Stimulated activated CD4-positive, alpha-beta T cell treated with anti-CD3 and anti-CD28 coated beads, Interleukin-2, amount 100 ng/mL, for 48 hours (primary cell): Measurements from ENCODE around the gene C4B.
A peak's percentile ranks its signal among the peaks of the same experiment; 100 is the strongest.
"Not testable (repeated sequence)": the region's sequence is repeated elsewhere in the genome, so short reads cannot be mapped to it uniquely, and the experiment has no call there.

Source experiments
- DNase-seq, 2 donors: peaks; one replicate each; pipeline ENCODE4 v3.0.0-alpha.2; 2020

Gene C4B

DNA sequence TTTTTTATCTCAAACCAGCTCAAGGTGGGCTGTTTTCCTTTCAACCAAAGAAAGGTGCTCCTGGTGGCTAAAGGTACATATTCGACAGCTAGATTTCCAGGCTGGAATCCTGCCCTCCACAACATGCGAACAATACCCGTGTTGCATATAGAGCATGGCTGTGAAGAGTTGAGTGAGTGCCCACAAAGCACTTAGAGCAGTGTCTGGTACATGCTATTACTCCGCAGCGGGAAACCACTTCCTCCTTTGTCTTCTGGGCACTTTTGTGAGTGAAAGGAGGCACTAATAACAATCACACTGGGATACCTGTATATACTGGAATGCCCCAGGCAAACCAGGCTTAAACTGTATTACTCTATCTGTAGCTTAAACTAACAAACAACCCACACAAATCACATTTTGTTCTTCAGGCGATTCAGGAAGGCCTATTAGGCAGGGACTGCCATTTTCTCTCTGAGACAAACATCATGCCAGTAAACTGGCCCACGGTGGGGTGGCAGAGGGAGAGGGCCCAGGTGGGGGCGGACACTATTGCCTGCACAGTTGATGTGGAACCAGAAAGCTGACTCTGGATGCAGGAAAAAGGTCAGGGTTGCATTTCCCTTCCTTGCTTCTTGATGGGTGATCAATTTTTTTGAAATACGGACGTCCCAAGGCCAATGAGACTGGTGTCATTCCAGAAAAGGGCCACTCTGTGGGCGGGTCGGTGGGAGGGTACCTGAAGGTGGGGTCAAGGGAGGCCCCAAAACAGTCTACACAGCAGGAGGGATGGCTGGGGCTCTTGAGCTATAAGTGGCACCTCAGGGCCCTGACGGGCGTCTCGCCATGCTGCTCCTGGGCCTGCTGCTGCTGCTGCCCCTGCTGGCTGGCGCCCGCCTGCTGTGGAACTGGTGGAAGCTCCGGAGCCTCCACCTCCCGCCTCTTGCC, 23.3 kb downstream of the C4B start, which contains the start of gene CYP21A2:
TSS of gene CYP21A2 (plus strand) at position 818 of the 927 bp plus-strand sequence. CDS start at position 826, 8 bp downstream.
- DNase-seq = not testable (repeated sequence)

DNA sequence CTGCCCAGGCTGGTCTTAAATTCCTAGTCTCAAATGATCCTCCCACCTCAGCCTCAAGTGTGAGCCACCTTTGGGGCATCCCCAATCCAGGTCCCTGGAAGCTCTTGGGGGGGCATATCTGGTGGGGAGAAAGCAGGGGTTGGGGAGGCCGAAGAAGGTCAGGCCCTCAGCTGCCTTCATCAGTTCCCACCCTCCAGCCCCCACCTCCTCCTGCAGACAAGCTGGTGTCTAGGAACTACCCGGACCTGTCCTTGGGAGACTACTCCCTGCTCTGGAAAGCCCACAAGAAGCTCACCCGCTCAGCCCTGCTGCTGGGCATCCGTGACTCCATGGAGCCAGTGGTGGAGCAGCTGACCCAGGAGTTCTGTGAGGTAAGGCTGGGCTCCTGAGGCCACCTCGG, 24.3 kb downstream of the C4B start:
- DNase-seq = not testable (repeated sequence)

DNA sequence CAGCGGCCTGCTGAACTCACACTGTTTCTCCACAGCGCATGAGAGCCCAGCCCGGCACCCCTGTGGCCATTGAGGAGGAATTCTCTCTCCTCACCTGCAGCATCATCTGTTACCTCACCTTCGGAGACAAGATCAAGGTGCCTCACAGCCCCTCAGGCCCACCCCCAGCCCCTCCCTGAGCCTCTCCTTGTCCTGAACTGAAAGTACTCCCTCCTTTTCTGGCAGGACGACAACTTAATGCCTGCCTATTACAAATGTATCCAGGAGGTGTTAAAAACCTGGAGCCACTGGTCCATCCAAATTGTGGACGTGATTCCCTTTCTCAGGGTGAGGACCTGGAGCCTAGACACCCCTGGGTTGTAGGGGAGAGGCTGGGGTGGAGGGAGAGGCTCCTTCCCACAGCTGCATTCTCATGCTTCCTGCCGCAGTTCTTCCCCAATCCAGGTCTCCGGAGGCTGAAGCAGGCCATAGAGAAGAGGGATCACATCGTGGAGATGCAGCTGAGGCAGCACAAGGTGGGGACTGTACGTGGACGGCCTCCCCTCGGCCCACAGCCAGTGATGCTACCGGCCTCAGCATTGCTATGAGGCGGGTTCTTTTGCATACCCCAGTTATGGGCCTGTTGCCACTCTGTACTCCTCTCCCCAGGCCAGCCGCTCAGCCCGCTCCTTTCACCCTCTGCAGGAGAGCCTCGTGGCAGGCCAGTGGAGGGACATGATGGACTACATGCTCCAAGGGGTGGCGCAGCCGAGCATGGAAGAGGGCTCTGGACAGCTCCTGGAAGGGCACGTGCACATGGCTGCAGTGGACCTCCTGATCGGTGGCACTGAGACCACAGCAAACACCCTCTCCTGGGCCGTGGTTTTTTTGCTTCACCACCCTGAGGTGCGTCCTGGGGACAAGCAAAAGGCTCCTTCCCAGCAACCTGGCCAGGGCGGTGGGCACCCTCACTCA, 25.0 kb downstream of the C4B start:
- not testable (repeated sequence) for DNase-seq

DNA sequence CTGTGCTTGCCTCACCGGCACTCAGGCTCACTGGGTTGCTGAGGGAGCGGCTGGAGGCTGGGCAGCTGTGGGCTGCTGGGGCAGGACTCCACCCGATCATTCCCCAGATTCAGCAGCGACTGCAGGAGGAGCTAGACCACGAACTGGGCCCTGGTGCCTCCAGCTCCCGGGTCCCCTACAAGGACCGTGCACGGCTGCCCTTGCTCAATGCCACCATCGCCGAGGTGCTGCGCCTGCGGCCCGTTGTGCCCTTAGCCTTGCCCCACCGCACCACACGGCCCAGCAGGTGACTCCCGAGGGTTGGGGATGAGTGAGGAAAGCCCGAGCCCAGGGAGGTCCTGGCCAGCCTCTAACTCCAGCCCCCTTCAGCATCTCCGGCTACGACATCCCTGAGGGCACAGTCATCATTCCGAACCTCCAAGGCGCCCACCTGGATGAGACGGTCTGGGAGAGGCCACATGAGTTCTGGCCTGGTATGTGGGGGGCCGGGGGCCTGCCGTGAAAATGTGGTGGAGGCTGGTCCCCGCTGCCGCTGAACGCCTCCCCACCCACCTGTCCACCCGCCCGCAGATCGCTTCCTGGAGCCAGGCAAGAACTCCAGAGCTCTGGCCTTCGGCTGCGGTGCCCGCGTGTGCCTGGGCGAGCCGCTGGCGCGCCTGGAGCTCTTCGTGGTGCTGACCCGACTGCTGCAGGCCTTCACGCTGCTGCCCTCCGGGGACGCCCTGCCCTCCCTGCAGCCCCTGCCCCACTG, 25.9 kb downstream of the C4B start:
- DNase-seq = not testable (repeated sequence)

DNA sequence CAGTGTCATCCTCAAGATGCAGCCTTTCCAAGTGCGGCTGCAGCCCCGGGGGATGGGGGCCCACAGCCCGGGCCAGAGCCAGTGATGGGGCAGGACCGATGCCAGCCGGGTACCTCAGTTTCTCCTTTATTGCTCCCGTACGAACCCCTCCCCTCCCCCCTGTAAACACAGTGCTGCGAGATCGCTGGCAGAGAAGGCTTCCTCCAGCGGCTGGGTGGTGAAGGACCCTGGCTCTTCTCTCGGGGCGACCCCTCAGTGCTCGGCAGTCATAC, 26.4 kb downstream of the C4B start:
- not testable (repeated sequence) for DNase-seq

DNA sequence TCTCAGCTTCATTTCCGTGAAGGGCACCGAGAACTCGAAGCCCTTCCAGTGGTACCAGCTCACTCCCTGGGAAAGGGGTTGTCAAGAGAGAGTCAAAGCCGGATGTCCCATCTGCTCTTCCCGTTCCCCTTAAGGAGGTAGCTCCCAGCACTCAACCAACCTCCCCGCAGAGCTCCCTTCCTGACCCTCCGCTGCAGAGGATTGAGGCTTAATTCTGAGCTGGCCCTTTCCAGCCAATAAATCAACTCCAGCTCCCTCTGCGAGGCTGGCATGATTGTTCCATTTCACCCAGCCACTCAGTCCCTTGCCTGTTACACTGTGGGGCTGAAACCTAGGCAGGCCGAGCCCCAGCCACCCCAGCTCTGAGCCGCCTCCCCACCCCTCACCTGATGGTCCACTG, 26.8 kb downstream of the C4B start:
- not testable (repeated sequence) for DNase-seq

DNA sequence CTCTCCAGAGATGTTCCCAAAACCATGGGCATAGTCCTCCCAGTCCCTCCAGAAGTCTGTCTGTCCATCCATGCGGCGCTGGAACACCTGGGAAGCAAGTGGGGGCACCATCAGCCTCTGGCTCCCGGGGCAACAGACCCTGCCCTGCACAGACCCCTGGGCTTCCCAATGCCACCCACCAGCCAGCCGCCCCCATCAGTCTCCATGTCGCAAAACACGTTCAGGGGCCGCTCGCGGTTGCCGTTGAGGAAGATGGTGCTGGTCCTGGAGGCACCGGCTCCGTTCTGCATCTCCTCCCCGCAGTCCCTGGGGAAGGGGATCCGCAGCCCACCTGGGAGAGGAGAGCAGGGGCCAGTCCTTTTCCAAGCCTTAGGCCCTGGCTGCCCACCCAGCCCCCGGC, 27.7 kb downstream of the C4B start:
- DNase-seq = not testable (repeated sequence)

DNA sequence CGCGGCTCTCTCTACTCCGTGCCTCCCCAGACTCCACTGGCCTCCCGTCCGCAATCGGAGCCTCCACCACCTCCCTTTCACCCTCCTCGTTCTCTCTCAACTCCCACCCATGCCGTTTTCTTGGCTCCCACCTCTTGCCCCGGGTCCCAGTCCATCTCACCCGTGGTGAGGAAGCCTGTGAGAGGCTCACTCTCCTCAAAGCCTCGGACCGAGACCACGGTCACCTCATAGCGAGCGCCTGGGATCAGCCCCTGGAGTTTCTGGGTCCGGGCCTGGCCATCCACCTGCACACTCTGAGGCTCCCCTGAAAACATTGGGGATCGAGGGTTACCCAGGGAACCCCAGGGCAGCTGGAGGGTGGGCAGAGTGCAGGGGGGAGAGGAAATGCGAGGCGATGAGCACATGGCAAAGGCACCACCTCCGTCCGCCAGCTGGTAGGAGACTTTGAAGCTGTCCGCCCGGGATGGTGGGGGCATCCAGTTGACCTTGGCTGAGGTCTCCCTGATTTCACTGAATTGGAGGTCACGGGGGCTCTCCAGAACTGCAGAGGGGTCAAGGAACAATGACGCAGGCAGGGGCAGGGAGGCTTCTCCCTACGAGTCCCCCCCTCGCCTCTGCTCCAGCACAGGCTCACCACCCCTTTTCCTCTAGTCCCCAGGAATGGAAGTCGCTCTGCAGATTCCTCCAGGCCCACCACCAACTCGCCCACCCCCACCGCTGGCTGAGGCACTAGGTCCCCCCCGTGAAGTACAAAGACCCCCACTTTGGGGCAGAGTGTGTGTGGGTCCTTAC, 29.2 kb downstream of the C4B start:
- not testable (repeated sequence) for DNase-seq

DNA sequence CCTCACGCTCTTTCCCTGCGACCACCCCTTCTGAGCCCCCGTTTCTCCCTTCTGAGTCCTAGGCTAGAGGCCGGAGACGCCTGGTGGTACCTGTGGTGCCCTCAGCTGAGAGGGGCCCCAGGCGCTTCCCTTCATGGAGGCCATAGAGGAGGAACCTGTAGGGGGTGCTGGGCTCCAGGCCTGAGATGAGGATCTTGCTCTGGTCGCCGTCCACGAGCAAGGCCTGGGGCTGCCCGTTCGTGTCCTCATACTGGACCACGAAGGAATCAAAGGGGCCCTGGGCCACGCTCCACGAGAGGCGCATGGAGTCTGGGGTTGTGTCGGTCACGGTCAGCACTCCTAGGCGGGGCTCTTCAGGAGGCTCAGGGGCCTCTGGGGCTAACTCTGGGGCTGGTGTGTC, 30.3 kb downstream of the C4B start:
- not testable (repeated sequence) for DNase-seq

DNA sequence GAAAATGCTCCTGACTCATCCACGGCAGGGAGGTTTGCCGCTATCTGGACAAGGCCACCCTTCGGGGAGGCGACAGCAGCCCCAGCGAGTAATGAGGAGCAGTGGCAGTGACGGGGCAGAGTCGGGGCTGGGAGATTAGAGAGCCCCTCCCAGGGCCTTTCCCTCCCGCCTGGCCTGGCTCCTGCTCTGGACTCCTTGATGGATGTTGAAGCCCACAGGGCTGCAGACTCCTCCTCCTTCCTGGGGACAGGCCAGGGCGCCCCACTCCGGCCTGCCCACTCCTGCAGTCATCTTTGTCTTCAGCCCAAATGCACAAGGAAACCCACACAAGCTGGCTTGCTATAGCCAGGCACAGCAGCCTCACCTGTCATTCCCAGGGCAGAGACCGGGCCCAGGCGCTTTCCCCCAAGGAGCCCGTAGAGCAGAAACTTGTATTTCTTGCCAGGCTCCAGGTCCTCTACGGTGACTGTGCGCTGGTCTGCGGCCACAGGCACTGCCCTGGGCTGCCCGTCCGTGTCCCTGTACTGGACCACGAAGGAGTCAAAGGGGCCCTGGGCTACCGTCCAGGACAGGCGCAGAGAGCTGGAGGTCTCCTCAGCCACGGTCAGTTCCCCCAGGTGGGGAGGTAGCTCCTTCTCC, 31.3 kb downstream of the C4B start:
- no peak for DNase-seq

DNA sequence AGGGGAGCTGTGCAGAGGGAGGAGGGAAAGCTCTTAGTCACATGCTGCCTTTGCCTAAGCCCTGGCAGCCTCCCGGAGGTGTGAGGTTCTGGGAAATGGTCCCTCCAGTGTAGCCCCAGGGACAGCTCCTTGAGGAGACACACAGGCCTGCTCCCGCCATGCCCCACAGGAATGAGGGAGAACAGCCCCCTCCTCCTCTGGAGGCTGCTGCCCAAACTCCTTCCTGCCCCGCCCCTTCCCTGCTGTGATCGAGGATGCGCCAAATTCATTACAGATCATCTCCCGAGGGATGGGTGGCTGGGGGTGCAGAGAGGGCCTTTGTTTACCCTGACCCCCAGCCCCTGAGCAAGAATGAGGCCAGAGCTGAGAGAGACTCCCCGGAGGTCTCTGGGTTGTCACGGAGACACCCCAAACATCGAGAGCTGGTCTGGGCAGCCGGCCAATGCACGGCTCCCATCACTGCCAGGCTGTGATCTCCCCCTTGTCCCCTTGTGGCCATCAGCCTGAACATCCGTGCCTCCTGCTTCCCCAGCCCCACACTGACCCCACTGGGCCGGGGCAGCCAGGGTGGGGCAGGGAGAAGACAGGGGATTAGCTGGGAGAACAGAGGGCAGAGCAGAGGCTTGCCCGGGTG, 32.0 kb downstream of the C4B start:
- no peak for DNase-seq

DNA sequence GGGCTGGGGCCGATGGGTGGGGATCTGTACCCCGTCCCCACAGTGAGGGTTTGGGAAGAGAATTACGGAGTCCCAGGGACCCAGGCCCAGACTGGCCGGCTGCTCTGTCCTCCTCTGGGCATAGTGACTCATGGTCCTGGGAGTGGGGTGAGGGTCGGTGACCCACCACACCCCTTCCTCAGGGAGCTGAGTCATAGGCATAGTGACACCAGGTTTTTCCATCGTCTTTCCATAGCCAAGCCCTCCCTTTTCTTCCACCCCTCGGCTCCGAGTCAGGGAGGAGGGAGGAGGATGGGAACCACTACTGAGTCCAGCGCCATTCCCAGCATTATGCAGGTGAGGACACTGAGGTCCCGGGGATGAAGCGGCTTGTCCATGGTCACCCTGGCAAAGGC, 32.5 kb downstream of the C4B start:
- no peak for DNase-seq

DNA sequence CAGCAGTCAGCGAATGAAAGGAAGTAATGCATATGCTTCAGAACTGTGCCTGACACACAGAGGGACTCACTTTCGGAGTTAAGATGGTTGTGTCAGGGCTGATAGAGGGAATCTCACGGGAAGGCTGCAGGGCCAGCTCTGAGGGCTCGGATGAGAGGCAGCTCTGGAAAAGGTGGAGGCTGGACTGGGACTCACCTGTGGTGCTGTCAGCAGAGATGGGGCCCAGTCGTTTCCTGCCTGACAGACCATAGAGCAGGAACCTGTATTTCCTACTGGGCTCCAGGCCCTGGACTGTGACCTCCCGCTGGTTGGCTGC, 32.9 kb downstream of the C4B start:
- DNase-seq = no peak

DNA sequence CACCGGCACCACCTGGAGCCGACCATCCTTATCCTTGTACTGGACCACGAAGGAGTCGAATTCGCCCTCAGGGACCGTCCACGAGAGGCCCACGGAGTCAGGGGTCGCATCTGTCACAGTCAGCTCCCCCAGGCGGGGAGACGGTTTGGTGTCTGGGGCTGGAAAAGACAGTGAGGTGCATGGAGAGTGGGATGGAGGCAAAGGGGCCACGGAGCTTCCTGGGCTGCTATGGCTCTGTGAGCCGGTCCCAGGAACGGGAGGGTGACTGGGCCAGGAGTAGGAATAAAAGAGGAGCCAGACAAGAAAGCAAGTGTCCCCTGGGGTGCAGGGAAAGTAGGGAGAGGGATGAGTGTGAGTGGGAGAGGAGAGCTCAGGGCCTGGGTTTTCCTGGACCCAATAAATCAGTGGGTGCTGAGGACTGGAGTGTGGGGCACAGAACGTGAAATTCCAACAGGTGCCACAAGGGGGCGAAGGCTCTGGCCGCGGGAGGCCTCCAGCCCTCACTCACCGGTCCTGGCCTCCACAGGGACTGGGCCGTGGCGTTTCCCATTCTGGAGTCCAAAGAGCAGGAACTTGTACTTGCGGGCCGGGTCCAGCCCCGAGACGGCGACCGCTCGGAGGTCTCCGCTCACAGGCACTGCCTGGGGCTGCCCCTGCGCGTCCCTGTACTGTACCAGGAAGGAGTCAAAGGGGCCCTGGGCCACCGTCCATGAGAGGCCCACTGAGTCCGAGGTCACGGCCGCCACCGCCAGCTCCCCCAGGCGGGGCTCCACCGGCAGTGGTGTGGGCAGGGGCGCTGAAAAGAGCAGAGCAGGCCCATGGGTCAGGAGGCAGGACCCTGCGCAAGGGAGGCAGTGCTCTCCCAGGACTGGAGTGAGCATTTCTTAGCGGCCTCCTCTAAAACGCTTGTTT, 33.5 kb downstream of the C4B start:
- peak; percentile 72 to 74 for DNase-seq

DNA sequence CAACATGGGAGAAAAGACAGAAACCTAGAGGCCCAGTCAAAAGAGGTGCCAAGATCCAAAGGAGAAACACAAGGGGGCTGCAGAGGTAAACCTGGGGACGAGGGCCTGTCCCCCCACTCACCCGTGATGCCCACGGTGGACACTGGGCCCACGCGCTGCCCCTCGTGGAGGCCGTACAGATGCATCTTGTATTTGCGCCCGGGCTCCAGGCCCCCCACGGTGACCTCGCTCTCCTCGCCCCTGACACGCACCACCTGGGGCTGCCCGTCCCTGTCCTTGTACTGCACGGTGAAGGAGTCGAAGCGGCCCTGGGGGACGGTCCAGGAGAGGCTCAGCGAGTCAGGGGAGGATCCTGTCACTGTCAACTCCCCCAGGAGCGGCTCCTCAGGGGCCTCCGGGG, 34.6 kb downstream of the C4B start:
- not testable (repeated sequence) for DNase-seq

DNA sequence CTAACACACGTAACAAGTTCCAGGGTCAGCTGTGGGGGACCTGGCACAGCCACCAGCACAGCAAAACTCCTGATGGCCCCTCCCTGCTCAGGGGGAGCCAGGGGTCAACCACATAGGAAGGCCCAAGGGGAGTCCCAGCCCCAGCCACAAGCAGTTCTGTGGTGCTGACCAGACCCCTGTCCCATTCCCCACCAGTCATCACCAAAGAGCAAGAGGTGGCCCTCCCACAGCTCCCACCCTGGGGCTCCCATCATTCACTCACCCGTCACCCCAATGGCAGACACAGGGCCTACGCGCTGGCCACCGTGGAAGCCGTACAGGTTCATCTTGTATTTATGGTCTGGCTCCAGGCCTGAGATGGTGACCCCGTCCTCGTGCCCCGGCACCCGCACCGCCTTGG, 35.1 kb downstream of the C4B start:
- not testable (repeated sequence) for DNase-seq

DNA sequence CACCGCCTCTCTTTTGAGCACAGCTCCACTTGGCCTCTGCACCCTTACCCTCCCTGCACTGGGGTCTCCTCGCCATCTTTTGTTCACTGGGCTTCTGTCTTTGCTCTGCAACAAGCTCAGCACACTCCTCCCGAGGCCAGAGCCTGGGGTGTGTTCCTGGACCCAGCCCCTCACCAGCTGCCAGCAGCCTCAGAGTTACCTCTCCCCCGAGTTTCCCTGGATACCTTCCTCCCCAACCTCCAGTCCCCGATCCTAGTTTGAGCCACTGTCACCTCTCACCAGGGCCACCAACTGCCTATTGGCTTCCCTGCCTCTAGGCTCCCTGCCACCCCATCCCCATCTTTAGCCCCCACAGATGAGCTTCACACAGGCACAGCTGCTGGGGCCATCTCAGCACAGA, 36.0 kb downstream of the C4B start:
- DNase-seq = no peak

DNA sequence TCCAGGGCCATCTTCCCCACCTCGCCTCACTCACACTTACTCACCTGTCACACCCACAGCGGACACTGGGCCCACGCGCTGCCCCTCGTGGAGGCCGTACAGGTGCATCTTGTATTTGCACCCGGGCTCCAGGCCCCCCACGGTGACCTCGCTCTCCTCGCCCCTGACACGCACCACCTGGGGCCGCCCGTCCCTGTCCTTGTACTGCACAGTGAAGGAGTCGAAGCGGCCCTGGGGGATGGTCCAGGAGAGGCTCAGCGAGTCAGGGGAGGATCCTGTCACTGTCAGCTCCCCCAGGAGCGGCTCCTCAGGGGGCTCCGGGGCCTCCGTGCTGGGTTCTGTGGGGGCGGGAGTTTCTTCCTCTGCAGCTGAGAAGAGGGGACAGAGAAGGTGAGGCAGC, 38.0 kb downstream of the C4B start:
- DNase-seq = not testable (repeated sequence)

DNA sequence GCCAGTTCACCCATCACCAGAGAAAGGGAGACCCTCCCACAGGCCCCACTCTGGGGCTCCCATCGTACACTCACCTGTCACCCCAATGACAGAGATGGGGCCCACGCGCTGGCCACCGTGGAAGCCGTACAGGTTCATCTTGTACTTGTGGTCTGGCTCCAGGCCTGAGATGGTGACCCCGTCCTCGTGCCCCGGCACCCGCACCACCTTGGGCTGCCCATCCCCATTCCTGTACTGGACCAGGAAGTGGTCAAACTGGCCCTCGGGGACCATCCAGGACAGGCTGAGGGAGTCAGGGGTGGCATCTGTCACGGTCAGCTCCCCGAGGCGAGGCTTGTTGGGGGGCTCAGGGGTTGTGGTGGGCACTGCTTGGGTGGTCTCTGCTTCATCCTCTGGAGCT, 38.7 kb downstream of the C4B start:
- not testable (repeated sequence) for DNase-seq

DNA sequence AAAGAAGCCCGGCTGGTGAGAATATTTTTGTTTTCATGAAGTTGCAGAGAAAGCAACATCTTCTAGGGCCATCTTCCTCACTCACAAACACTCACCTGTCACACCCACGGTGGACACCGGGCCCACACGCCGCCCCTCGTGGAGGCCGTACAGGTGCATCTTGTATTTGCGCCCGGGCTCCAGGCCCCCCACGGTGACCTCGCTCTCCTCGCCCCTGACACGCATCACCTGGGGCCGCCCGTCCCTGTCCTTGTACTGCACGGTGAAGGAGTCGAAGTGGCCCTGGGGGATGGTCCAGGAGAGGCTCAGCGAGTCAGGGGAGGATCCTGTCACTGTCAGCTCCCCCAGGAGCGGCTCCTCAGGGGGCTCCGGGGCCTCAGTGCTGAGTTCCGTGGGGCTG, 41.2 kb downstream of the C4B start:
- not testable (repeated sequence) for DNase-seq
